Choroid plexus epithelial cell (primary cell): Measurements from ENCODE around the gene FHOD1.

ENCODE experiments used
- DNase-seq: peaks from one replicate; pipeline ENCODE4 v3.0.0-alpha.2; 2010; ENCODE audit warnings: low read depth
- H3K4me3 ChIP-seq: 2 replicates; pipeline ENCODE4 v1.5.1; 2011; ENCODE audit warnings: low read depth, mild to moderate bottlenecking, control low read depth, low read length, moderate library complexity
- CTCF ChIP-seq: conservative IDR thresholded peaks from 2 replicates; pipeline ENCODE4 v1.5.1; 2011; ENCODE audit warnings: low read depth, mild to moderate bottlenecking, control low read depth, inconsistent platforms, low read length, moderate library complexity

The FHOD1 gene

GRCh38 chr16:67210069-67210937 lies 37.0 kb downstream of the FHOD1 start:
- no peak for DNase-seq
- no peak overlapping the region for H3K4me3 ChIP-seq

GRCh38 chr16:67209565-67209964 lies 37.7 kb downstream of the FHOD1 start:
- no peak for TF ChIP-seq CTCF
- DNase-seq = no peak
- no peak overlapping the region for H3K4me3 ChIP-seq

More at GRCh38 chr16:67210069-67210937, 37.0 kb downstream of the FHOD1 start:
- TF ChIP-seq CTCF = no peak

GRCh38 chr16:67208154-67208896 lies 39.0 kb downstream of the FHOD1 start:
- no peak overlapping the region for H3K4me3 ChIP-seq
- no peak for TF ChIP-seq CTCF
- no peak for DNase-seq

- H3K4me3 ChIP-seq = no peak overlapping the region
- no peak for DNase-seq
These were observed 39.8 kb downstream of the FHOD1 start for GRCh38 chr16:67207249-67208091.

GRCh38 chr16:67206838-67207248 lies 40.4 kb downstream of the FHOD1 start:
- no peak for DNase-seq
- TF ChIP-seq CTCF = no peak

More at GRCh38 chr16:67207249-67208091, 39.8 kb downstream of the FHOD1 start:
- TF ChIP-seq CTCF = no peak

GRCh38 chr16:67206129-67206837 lies 41.0 kb downstream of the FHOD1 start:
- DNase-seq = no peak
- no peak for TF ChIP-seq CTCF
- H3K4me3 ChIP-seq = no peak overlapping the region

More at GRCh38 chr16:67206838-67207248, 40.4 kb downstream of the FHOD1 start:
- H3K4me3 ChIP-seq = no peak overlapping the region
